Measurements from ENCODE around the gene GNPDA1. TPM values are rescaled to one million over a fixed set of nuclear protein-coding genes. Genes with fewer than 3 reads are reported as not detected.

GNPDA1 gene
- total and polyA plus RNA-seq, 10 of the 15 experiments (the other 5 are each of a cell fraction or from before 2014, with no cell fraction given): 1.0 to 11.9 (median 3.9) TPM

DNA sequence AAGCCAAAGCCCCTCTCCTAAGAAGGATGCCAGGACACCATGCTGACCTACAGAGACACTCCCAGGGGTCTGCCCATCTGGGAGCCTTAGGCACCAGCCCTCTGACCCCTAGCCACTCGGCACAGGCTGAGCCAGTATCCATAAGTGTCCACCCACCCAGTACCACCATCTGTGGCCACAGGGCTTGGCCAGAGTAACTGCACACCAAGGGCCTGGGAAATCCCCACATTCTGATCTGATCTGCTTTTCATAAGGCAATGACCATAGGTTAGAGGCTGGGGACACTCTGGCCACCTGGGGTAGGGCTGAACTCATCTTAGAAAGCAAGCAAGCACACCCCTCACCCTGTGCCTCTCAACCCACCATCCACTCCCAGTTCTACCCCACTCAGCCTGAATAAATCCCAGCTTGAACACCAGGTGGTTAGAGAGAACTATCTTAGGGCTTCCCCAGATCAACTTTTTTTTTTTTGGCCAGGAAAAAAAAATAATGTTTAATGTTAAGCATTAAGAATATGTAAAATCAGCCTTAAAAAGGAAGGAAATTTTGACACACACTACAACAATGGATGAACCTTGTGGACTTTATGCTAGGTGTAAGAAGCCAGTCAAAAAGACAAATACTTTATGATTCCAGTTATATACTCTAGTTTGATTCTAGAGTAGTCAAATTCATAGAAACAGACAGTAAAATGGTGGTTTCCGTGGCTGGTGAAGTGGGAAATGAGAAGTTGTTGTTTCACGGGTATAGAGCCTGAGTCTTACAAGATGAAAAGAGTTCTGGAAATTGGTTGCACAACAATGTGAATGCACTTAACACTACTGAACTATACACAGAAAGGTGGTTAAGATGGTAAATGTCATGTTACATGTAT, 6.2 kb downstream of the GNPDA1 start (continued):
- no peak for TF ChIP-seq ATF2 (IDR thresholded peaks at IDR 0.05; ENCODE audit: low read length)
- TF ChIP-seq, protein P1, sequence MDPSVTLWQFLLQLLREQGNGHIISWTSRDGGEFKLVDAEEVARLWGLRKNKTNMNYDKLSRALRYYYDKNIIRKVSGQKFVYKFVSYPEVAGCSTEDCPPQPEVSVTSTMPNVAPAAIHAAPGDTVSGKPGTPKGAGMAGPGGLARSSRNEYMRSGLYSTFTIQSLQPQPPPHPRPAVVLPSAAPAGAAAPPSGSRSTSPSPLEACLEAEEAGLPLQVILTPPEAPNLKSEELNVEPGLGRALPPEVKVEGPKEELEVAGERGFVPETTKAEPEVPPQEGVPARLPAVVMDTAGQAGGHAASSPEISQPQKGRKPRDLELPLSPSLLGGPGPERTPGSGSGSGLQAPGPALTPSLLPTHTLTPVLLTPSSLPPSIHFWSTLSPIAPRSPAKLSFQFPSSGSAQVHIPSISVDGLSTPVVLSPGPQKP (IDR thresholded peaks at IDR 0.05; ENCODE audit: low read depth, low read length): no peak
- no peak for TF ChIP-seq IKZF1 (conservative IDR thresholded peaks at IDR 0.05)
- 0 out of 4 replicates have a peak, but pooled peaks of 1 of the 2 experiments have one; percentile 7 for TF ChIP-seq BHLHE40 (IDR thresholded peaks at IDR 0.05; ENCODE audit: borderline replicate concordance in 1 of 2, low read depth in 2 of 2, low read length in 1 of 2)
- no peak for TF ChIP-seq ZNF622 (IDR thresholded peaks at IDR 0.05)
- no peak for TF ChIP-seq SMAD5 (IDR thresholded peaks at IDR 0.05; ENCODE audit: low read depth)
- TF ChIP-seq YY1 (IDR thresholded peaks at IDR 0.05; ENCODE audit: low read depth, low read length): no peak
- no peak for TF ChIP-seq FOXM1 (IDR thresholded peaks at IDR 0.05; ENCODE audit: low read depth, low read length)
- no peak for TF ChIP-seq JUNB (IDR thresholded peaks at IDR 0.05)
- TF ChIP-seq PBX3 (IDR thresholded peaks at IDR 0.05; ENCODE audit: insufficient replicate concordance, low read depth, low read length): no peak
- TF ChIP-seq, protein P2, sequence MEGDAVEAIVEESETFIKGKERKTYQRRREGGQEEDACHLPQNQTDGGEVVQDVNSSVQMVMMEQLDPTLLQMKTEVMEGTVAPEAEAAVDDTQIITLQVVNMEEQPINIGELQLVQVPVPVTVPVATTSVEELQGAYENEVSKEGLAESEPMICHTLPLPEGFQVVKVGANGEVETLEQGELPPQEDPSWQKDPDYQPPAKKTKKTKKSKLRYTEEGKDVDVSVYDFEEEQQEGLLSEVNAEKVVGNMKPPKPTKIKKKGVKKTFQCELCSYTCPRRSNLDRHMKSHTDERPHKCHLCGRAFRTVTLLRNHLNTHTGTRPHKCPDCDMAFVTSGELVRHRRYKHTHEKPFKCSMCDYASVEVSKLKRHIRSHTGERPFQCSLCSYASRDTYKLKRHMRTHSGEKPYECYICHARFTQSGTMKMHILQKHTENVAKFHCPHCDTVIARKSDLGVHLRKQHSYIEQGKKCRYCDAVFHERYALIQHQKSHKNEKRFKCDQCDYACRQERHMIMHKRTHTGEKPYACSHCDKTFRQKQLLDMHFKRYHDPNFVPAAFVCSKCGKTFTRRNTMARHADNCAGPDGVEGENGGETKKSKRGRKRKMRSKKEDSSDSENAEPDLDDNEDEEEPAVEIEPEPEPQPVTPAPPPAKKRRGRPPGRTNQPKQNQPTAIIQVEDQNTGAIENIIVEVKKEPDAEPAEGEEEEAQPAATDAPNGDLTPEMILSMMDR (IDR thresholded peaks at IDR 0.05 in 2 of 3, conservative IDR thresholded peaks at IDR 0.05 in 1 of 3; ENCODE audit: control insufficient read depth in 2 of 3, extremely low read depth in 1 of 3, insufficient read depth in 1 of 3, low read depth in 3 of 3, low read length in 3 of 3): no peak
- no peak for TF ChIP-seq NKRF (conservative IDR thresholded peaks at IDR 0.05)
- no peak for TF ChIP-seq NFYB (IDR thresholded peaks at IDR 0.05; ENCODE audit: insufficient read depth, low read depth, low read length)
- no peak for TF ChIP-seq TCF3 (IDR thresholded peaks at IDR 0.05; ENCODE audit: borderline replicate concordance, insufficient read depth, low read depth, low read length)
- TF ChIP-seq ZBTB4 (CRISPR knock-in tag; IDR thresholded peaks at IDR 0.05): no peak
- 0 out of 2 replicates have a peak, but pooled peaks have one; percentile 20 for TF ChIP-seq MTA2 (IDR thresholded peaks at IDR 0.05; ENCODE audit: low read depth)

Measured in GM12878 (cell line).